ENCODE measurements around the gene FXYD6. TPM values are rescaled to one million over a fixed set of nuclear protein-coding genes. Genes with fewer than 3 reads are reported as not detected.
A peak's percentile ranks its signal among the peaks of the same experiment; 100 is the strongest.

FXYD6 gene
- total and polyA plus RNA-seq, 12 donors = 22.0 to 65.2 (median 36.1) TPM

- Histone ChIP-seq H3K9me3 (peaks cover 0 to 4% (median 0%) of the 10 kb centered on the region in 11 donors), H3K4me1 (peaks cover 4 to 98% (median 58%) of the 10 kb centered on the region in 9 donors), H3K27ac (peak overlapping the region in 5 of 10 donors; percentile 6 to 96 (median 91)), H3K36me3 (no peaks in the 10 kb centered on the region), H3K27me3 (no peaks in the 10 kb centered on the region), H3K4me3 (no peak overlapping the region)
- ATAC-seq (no peak), DNase-seq (no peak)
- intact Hi-C loops (cut with DNase I) = no loop called here
- 79 to 80% methylated on average over 10 of the region's 10 CpGs for WGBS, 2 donors
- TF ChIP-seq, protein P1, sequence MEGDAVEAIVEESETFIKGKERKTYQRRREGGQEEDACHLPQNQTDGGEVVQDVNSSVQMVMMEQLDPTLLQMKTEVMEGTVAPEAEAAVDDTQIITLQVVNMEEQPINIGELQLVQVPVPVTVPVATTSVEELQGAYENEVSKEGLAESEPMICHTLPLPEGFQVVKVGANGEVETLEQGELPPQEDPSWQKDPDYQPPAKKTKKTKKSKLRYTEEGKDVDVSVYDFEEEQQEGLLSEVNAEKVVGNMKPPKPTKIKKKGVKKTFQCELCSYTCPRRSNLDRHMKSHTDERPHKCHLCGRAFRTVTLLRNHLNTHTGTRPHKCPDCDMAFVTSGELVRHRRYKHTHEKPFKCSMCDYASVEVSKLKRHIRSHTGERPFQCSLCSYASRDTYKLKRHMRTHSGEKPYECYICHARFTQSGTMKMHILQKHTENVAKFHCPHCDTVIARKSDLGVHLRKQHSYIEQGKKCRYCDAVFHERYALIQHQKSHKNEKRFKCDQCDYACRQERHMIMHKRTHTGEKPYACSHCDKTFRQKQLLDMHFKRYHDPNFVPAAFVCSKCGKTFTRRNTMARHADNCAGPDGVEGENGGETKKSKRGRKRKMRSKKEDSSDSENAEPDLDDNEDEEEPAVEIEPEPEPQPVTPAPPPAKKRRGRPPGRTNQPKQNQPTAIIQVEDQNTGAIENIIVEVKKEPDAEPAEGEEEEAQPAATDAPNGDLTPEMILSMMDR (IDR thresholded peaks at IDR 0.05) = no peak
These were observed 17.4 kb downstream of the FXYD6 start for GRCh38 chr11:117859061-117859460.

DNA sequence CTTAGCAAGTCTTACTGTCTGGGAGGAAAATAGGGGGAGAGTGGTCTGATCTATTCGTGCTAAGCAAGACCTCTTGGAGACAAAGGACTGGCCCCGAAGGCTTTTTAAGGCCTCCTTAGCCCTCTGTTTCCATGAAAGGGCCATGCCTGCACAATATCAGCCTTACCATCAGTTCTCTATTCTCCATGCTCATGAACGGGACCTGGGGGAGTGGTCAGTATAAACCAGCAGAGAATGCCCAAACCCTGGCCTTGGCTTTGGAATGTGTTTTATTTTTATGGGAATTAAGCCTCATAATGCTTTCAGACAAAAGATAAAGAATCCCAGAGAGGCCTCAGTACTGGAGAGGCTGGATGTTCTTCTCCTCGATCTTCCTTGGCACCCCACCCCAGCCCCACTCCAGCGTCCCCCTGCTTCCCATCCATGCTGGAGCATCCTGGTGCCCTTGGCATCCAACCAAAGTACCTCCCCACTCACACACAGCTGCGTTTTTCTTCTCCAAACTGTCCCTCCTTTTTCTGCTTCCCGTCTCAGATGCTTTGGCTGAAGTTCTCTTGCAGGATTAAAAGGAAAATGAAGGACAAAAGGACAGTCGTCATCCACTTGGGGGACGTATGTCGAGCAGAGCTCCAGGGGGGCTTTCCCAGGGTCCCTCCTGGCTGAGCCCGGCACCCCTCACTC lies 18.6 kb downstream of the FXYD6 start:
- Histone ChIP-seq H3K9me3 (peaks cover 0 to 16% (median 7%) of the 10 kb centered on the region in 11 donors), H3K4me3 (no peak overlapping the region), H3K4me1 (peaks cover 4 to 87% (median 54%) of the 10 kb centered on the region in 9 donors), H3K27ac (peak overlapping the region in 8 of 10 donors; percentile 12 to 91 (median 52)), H3K27me3 (no peaks in the 10 kb centered on the region), H3K36me3 (peaks cover 0 to 5% (median 0%) of the 10 kb centered on the region in 9 donors)
- intact Hi-C loops (cut with DNase I) = no loop called here
- ATAC-seq = no peak
- no peak for DNase-seq
- 45 to 53% methylated on average over 11 of the region's 11 CpGs for WGBS, 2 donors
- TF ChIP-seq, protein P1 (IDR thresholded peaks at IDR 0.05) = no peak

DNA sequence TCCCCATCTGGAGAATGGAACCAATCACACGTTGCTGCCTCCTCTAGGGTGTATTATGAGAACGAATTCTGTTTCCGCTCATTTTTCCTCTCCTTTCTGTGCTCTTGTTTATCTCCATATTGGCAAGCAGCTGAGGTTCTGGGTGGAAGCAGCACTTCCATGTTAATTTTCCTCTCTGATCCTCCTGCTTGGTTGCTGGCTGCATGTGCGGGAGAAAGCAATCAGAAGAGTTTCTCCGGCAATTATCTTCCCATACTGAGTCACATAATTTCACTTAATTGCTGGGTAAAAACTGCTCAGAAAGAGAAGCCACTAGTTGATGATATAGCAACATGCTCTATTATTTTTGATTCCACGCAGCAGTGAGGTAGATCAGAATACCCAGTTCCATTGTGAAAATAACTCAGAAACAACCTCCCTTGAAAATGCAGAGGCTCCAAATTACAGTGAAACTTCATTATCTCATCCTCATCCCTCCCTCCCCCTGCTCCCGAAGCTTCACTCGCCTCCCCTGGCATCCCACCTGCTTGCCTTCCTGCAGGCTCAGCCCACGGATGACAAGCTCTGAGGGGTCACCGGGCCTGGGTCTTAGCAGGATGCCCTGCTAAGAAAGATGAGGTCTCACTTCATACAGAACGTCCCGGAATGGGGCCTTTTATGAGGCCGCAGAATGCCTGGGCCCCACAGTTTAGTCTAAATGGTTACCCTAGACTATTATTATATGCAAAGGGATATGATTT lies 20.4 kb downstream of the FXYD6 start:
- Histone ChIP-seq H3K27ac (peak overlapping the region in 4 of 10 donors; percentile 14 to 62 (median 28)), H3K36me3 (peaks cover 0 to 5% (median 0%) of the 10 kb centered on the region in 9 donors), H3K9me3 (peaks cover 0 to 24% (median 16%) of the 10 kb centered on the region in 11 donors), H3K4me1 (peaks cover 4 to 80% (median 37%) of the 10 kb centered on the region in 9 donors), H3K27me3 (no peaks in the 10 kb centered on the region), H3K4me3 (no peak overlapping the region)
- ATAC-seq (no peak), DNase-seq (no peak)
- intact Hi-C loops (cut with DNase I) = no loop called here
- TF ChIP-seq, protein P1 (IDR thresholded peaks at IDR 0.05) = no peak
- 68 to 73% methylated on average over 13 of the region's 13 CpGs for WGBS, 2 donors

DNA sequence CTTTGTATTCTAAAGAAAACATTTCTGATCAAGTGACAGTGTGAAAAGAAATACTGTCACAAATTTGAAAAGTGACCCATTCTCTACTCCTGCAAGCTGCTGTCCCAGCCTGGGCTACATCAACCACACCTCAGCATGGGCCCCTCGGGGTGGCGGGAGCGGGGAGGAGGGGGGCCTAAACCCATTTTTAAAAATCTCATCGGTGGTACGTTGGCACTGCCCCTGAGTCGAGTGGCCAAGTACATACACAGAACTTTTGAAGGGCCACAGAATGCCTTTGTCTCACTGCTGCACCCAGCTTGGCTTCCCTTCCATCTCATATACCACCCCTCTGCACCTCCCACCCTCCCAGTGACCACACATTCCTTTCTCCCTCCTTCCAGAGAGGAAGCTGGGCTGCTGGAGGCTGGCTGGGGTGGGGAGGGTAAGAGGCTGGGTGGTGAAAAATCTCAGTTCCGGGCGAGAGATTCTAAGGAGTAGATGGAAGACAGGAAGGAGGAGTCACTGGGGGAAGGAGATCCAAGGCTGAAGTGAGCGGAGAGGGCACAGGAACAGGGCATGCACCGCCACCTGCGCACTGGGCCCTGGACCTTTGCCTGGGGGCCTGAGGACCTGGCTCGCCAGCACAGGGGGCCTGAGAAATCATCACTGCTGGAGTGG lies 21.1 kb downstream of the FXYD6 start:
- Histone ChIP-seq H3K36me3 (peaks cover 0 to 5% (median 0%) of the 10 kb centered on the region in 9 donors), H3K4me1 (peaks cover 0 to 80% (median 33%) of the 10 kb centered on the region in 9 donors), H3K9me3 (peaks cover 0 to 24% (median 16%) of the 10 kb centered on the region in 11 donors), H3K27me3 (no peaks in the 10 kb centered on the region), H3K4me3 (no peak overlapping the region), H3K27ac (peak overlapping the region in 3 of 10 donors; percentile 19 to 62 (median 37))
- 59 to 61% methylated on average over 12 of the region's 12 CpGs for WGBS, 2 donors
- intact Hi-C loops (cut with DNase I) = no loop called here
- ATAC-seq (no peak), DNase-seq (no peak)
- TF ChIP-seq, protein P1 (IDR thresholded peaks at IDR 0.05) = no peak

Data from heart right ventricle (tissue), 16 donors.